C4-2B (cell line): Measurements from ENCODE around the gene CCDC33.

Source experiments
- H3K27ac ChIP-seq: fragments of 450-650 bp; 2 replicates; pipeline ENCODE4 v1.5.1; 2017
- ZFX ChIP-seq: fragments of 450-650 bp; IDR thresholded peaks from 2 replicates; pipeline ENCODE4 v1.6.1; 2017
- TF ChIP-seq, protein P1 (sequence below): fragments of 450-650 bp; conservative IDR thresholded peaks from 2 replicates; pipeline ENCODE4 v1.5.1; 2017; ENCODE audit warnings: mild to moderate bottlenecking

Gene CCDC33

DNA sequence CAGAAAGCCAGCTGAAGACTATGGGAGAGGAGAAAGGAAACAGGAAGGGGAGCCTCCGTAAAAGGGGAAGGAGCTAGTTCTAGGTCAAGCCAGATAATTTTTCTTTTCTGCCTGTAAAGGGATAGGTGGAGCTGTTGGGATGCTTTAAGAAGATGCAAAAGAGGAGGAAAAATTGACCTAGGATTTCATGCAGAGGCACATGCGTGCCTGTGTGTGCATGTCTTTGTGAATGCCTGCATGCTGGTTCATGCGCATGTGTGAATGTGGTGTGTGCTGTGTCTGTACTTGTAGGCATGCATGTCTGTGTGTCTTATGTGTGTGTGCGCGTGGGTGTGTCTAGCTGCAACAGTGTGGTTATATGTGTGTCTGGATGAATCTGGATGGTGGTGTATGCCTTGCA lies 27.3 kb downstream of the CCDC33 start:
- H3K27ac ChIP-seq, result no peak overlapping the region
- TF ChIP-seq, protein P1, sequence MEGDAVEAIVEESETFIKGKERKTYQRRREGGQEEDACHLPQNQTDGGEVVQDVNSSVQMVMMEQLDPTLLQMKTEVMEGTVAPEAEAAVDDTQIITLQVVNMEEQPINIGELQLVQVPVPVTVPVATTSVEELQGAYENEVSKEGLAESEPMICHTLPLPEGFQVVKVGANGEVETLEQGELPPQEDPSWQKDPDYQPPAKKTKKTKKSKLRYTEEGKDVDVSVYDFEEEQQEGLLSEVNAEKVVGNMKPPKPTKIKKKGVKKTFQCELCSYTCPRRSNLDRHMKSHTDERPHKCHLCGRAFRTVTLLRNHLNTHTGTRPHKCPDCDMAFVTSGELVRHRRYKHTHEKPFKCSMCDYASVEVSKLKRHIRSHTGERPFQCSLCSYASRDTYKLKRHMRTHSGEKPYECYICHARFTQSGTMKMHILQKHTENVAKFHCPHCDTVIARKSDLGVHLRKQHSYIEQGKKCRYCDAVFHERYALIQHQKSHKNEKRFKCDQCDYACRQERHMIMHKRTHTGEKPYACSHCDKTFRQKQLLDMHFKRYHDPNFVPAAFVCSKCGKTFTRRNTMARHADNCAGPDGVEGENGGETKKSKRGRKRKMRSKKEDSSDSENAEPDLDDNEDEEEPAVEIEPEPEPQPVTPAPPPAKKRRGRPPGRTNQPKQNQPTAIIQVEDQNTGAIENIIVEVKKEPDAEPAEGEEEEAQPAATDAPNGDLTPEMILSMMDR, result no peak
- no peak for TF ChIP-seq ZFX

- TF ChIP-seq ZFX, result no peak
- TF ChIP-seq, protein P1, result no peak
Observed at GRCh38 chr15:74264081-74264501, 28.0 kb downstream of the CCDC33 start.

DNA sequence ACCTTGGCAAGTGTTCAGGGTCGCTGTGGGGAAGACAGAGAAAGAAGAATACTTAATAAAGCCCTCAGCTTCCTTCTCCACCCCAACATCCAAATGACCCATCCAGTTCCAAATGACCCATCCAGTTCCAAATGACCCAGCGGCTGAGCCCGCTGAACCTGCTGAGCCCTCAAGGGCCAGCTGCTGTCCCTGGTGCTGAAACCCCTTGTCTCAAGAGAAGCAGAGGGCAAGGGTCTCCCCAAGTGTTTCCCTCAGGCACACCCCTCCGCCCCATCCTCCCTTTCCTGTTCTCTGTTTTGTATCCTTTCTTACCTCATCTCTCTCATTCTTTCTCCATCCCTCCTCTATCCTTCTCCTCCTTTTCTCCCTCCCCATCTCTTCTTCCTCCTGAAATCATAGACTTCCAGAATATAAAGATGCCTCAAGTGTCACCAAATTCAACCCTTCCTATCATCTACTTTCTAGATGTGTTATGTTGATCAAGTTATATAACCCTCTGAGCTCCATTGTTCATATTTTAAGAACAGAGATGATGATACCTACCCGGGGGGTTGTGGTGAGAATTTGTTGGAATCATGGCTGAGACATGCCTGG lies 29.0 kb downstream of the CCDC33 start:
- TF ChIP-seq ZFX, result no peak
- TF ChIP-seq, protein P1, result no peak
- H3K27ac ChIP-seq, result no peak overlapping the region

More at GRCh38 chr15:74264081-74264501, 28.0 kb downstream of the CCDC33 start:
- H3K27ac ChIP-seq, result no peak overlapping the region

DNA sequence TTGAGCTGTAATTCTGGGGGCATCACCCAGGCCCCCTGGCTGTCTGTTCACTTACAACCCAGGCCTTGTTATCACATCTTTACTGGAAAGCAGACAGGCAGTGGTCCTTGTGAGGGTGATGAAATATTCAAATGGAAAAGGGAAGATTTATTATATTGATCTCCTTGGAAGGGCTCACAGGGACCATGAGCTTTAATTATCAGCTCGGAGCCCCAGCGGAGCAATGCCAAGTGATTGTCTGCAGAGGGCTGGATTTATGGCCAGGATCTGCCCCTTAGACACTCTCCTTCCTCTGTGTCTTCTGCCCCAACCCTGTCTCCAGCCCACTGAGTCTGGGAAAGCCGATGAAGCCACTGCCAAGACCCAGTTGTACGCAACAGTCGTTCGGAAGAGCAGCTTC lies 31.9 kb downstream of the CCDC33 start:
- H3K27ac ChIP-seq, result no peak overlapping the region

DNA sequence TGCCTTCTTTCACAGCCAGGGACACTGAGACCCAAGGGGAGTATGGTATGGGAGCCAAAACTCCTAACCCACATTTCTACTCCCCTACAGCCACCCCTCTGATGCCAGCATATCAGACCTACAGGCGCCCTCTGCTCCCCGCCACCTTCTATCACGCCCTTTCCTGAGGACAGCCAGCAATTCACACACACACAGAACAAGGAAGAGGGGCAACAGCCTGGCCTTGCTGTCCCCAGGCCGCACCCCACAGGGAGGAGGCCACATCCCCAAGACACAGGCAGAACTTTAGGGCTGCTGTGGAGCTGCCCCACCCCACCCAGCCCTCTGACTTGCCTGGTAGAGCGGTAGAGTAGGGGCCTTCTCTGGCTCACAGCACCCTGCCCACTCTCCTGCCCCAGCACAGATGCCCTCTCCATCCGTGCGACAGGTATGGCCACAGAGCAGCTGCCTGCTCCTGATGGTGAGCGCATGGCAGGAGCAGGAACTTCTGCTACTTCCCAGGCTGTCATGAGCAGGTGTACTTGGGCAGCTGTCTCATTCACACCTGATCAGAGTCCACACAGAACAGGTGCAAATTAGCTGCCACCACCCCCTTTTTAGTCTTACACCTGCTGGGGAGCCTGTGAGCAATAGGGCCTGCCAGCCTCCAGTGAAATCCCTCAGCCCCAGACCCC lies 33.4 kb downstream of the CCDC33 start:
- TF ChIP-seq, protein P1, result no peak
- no peak for TF ChIP-seq ZFX
- H3K27ac ChIP-seq, result no peak overlapping the region

More for the DNA sequence above, 31.9 kb downstream of the CCDC33 start:
- TF ChIP-seq, protein P1, result no peak
- no peak for TF ChIP-seq ZFX

- H3K27ac ChIP-seq, result no peak overlapping the region
- no peak for TF ChIP-seq ZFX
- TF ChIP-seq, protein P1, result no peak
Observed at GRCh38 chr15:74270155-74270554, 34.0 kb downstream of the CCDC33 start.

- H3K27ac ChIP-seq, result no peak overlapping the region
- TF ChIP-seq, protein P1, result no peak
- TF ChIP-seq ZFX, result no peak
Observed at GRCh38 chr15:74270854-74271520, 34.9 kb downstream of the CCDC33 start.
